ENCODE data around the gene SCGB1D2.

DNA sequence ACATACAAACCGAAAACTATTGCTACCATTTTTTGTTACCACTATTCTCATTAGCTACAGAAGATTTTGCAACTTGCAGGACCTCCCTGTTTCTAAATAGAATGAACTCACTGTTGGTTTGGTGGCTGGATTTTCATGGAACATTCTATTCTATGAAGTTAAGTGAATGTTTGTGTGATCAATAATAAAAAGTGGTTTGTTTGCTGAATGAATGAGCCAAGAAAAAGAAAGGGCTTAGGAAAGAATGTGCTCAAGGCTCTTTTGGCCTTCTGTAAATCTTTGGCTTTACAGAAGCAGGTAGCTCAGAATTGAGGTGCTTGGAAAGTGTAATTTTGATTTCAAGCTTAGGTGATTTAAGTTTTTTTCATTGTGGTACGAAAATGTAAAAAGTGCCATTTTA lies 5.9 kb upstream of the SCGB1D2 start:
- TF ChIP-seq, protein P1, sequence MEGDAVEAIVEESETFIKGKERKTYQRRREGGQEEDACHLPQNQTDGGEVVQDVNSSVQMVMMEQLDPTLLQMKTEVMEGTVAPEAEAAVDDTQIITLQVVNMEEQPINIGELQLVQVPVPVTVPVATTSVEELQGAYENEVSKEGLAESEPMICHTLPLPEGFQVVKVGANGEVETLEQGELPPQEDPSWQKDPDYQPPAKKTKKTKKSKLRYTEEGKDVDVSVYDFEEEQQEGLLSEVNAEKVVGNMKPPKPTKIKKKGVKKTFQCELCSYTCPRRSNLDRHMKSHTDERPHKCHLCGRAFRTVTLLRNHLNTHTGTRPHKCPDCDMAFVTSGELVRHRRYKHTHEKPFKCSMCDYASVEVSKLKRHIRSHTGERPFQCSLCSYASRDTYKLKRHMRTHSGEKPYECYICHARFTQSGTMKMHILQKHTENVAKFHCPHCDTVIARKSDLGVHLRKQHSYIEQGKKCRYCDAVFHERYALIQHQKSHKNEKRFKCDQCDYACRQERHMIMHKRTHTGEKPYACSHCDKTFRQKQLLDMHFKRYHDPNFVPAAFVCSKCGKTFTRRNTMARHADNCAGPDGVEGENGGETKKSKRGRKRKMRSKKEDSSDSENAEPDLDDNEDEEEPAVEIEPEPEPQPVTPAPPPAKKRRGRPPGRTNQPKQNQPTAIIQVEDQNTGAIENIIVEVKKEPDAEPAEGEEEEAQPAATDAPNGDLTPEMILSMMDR (IDR thresholded peaks at IDR 0.05) = no peak
- no peak for TF ChIP-seq POLR2A (IDR thresholded peaks at IDR 0.05)

All from testis (tissue), 2 donors.